Small intestine (tissue), 7 donors: Measurements from ENCODE around the gene FAM3A. TPM values are rescaled to one million over a fixed set of nuclear protein-coding genes. Genes with fewer than 3 reads are reported as not detected.
A peak's percentile ranks its signal among the peaks of the same experiment; 100 is the strongest.
"Not testable (repeated sequence)": the region's sequence is repeated elsewhere in the genome, so short reads cannot be mapped to it uniquely, and the experiment has no call there.

Experiments
- DNase-seq, 2 donors: peaks; one replicate each; pipeline versions ENCODE4 v3.0.0 to v3.0.0-alpha.2; 2013
- FAIRE-seq: peaks from 2 replicates; lab custom pipeline; 2012; peaks lifted over from hg19 to GRCh38; lab: Jason Lieb, UNC
- H3K27ac ChIP-seq, 3 donors: one replicate each; pipeline ENCODE4 v1.5.1; 2013; ENCODE audit warnings: low read length in 2 of 3, mild to moderate bottlenecking in 2 of 3, control low read depth in 1 of 3, inconsistent platforms in 1 of 3, low read depth in 1 of 3, moderate library complexity in 1 of 3
- H3K27me3 ChIP-seq, 3 donors: one replicate each; pipeline ENCODE4 v1.6.1; 2013; ENCODE audit warnings: low read length in 3 of 3, inconsistent platforms in 1 of 3; ENCODE audit not compliant: control insufficient read depth in 3 of 3, insufficient read depth in 3 of 3
- H3K36me3 ChIP-seq, 3 donors: one replicate each; pipeline ENCODE4 v1.6.1; 2013; ENCODE audit warnings: low read length in 3 of 3, inconsistent platforms in 1 of 3, low read depth in 1 of 3, mild to moderate bottlenecking in 1 of 3, moderate library complexity in 1 of 3; ENCODE audit not compliant: control insufficient read depth in 3 of 3, insufficient read depth in 2 of 3
- H3K4me1 ChIP-seq, 3 donors: one replicate each; pipeline ENCODE4 v1.6.1; 2013; ENCODE audit warnings: low read length in 2 of 3, inconsistent platforms in 1 of 3, low read depth in 1 of 3, mild to moderate bottlenecking in 1 of 3, moderate library complexity in 1 of 3; ENCODE audit not compliant: control insufficient read depth in 3 of 3, insufficient read depth in 2 of 3
- H3K4me3 ChIP-seq, 3 donors: one replicate each; pipeline ENCODE4 v1.5.1; 2013; ENCODE audit warnings: low read length in 3 of 3, control low read depth in 1 of 3, inconsistent platforms in 1 of 3, low read depth in 1 of 3, mild to moderate bottlenecking in 1 of 3, moderate library complexity in 1 of 3
- H3K9me3 ChIP-seq, 2 donors: one replicate each; pipeline ENCODE4 v1.6.1; 2013; ENCODE audit warnings: low read depth in 1 of 2, low read length in 1 of 2; ENCODE audit not compliant: control insufficient read depth in 2 of 2, insufficient read depth in 1 of 2
- WGBS, 3 donors: extraction: QIAGEN DNeasy Blood & Tissue Kit; methylation state at CpG; one replicate each; pipeline ENCODE4 v1.1.7; 2013; 5-methylcytosine and 5-hydroxymethylcytosine counted together
- polyA plus RNA-seq, 4 donors: library from polyadenylated mRNA; stranded (reverse) in 3 of 4; unstranded in 1 of 4; fragments of 200-250 nt in 3 of 4; fragments of 120-200 nt in 1 of 4; gene quantifications; one replicate each; pipeline versions ENCODE4 v1.2.1 to v1.2.3, GENCODE V29; 2013
- donor health status: healthy with polysubstance abuse.
- donor health status: control.
- donor health status: control.
- donor health status: Bipolar disorder and iron deficiency.
- donor health status: healthy.

FAM3A gene
- polyA plus RNA-seq, 4 donors, result 45.6 to 123 (median 90.1) TPM

GRCh38 chrX:154502989-154503388, 13.0 kb downstream of the FAM3A start:
- DNase-seq, result no peak
- no peaks in the 10 kb centered on the region for H3K4me1 ChIP-seq
- H3K36me3 ChIP-seq, result peaks cover 0 to 28% (median 2%) of the 10 kb centered on the region in 3 donors
- no peaks in the 10 kb centered on the region for H3K27me3 ChIP-seq
- H3K9me3 ChIP-seq, result no peaks in the 10 kb centered on the region
- no peak overlapping the region for H3K27ac ChIP-seq
- WGBS, 3 donors, result 71 to 83% (median 83%) methylated on average over 3 of the region's 3 CpGs
- no peak overlapping the region for H3K4me3 ChIP-seq
- FAIRE-seq, result no peak

DNA sequence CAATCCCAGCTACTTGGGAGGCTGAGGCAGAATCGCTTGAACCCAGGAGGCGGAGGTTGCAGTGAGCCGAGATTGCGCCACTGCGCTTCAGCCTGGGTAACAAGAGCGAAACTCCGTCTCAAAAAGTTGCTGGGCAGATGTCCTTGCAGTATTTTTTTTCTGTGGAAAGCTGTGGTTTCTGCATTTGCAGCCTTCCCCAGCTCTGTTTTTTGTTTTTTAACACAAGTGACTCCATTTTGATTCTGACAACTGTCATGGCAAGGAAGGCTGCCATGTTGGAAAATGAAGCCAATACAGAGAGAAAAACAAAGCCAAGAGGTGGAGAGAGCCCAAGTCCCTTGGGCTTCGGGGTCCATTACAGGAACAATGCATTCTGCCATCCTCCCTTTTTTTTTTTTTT, 13.9 kb downstream of the FAM3A start:
- FAIRE-seq, result no peak
- H3K27ac ChIP-seq, result no peak overlapping the region
- WGBS, 3 donors, result 81 to 87% (median 83%) methylated on average over 8 of the region's 8 CpGs
- no peaks in the 10 kb centered on the region for H3K27me3 ChIP-seq
- H3K4me3 ChIP-seq, result no peak overlapping the region
- no peak for DNase-seq
- H3K9me3 ChIP-seq, result no peaks in the 10 kb centered on the region
- H3K4me1 ChIP-seq, result no peaks in the 10 kb centered on the region
- H3K36me3 ChIP-seq, result peaks cover 0 to 19% (median 0%) of the 10 kb centered on the region in 3 donors

DNA sequence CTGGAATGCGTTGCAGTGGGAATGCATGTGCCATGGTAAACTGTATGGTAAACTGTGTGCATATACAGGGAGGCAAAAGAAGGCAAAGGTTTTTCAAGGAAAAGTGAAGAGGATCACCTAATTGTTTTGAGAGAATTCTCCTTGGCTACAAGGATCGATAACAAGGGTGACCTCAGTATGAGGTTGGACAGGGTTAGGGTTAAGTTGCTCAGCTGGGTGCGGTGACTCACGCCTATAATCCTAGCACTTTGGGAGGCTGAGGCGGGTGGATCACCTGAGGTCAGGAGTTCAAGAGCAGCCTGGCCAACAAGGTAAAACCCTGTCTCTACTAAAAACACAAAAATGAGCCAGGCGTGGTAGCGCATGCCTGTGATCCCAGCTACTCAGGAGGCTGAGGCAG, 14.6 kb downstream of the FAM3A start:
- H3K9me3 ChIP-seq, H3K27me3 ChIP-seq, H3K4me1 ChIP-seq, DNase-seq, FAIRE-seq, H3K4me3 ChIP-seq, H3K27ac ChIP-seq: not testable (repeated sequence)
- 71 to 91% (median 76%) methylated on average over 7 of the region's 7 CpGs for WGBS, 3 donors
- peaks cover 0 to 13% (median 0%) of the 10 kb centered on the region in 3 donors for H3K36me3 ChIP-seq

DNA sequence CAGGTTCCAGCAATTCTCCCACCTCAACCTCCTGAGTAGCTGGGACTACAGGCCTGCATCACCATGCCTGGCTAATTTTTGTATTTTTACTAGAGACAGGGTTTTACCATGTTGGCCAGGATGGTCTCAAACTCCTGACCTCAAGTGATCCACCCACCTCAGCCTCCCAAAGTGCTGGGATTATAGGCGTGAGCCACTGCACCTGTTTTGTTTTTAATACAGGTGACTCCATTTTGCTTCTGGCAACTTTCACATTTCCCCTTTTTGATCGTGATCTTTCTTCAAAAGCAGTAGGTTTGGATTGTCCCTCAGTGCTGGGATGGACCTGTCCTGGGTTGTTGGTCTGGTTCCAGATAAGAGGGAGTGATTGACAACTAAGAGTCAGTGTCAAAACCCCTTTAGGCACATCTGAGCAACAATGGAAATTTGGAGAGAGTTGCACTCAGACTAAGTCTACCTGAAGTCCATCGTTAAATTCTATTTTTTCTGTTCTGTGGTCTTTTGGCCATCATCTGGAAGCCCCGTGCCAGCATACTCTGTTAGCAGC, 19.4 kb downstream of the FAM3A start:
- not testable (repeated sequence) for H3K27ac ChIP-seq, FAIRE-seq, H3K27me3 ChIP-seq, H3K9me3 ChIP-seq, DNase-seq, H3K4me3 ChIP-seq, H3K36me3 ChIP-seq, H3K4me1 ChIP-seq
- 66 to 91% (median 78%) methylated on average over 4 of the region's 4 CpGs for WGBS, 3 donors

DNA sequence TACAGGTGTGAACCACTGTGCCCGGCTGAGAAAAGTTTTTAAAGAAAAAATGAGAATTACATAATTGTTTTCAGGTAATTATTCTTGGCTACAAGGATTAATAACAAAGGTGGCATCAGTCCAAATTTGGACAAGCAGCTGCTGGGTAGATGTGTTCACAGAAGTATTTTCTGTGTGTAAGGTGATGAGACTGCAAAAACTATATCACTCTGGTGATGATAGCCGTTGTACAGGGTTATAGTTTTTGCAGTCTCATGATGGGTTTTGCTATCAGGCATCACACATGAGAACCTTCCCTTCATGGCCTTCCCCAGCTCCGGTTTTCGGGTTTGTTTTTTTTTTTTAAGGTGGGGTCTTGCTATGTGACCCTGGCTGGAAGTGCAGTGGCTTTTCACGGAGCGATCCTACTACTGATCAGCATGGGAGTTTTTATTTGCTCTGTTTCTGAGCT, 20.5 kb downstream of the FAM3A start:
- DNase-seq, result no peak
- WGBS, 3 donors, result 73 to 83% (median 79%) methylated on average over 6 of the region's 6 CpGs
- no peak for FAIRE-seq
- no peaks in the 10 kb centered on the region for H3K4me1 ChIP-seq
- H3K36me3 ChIP-seq, result no peaks in the 10 kb centered on the region
- H3K9me3 ChIP-seq, result no peaks in the 10 kb centered on the region
- no peak overlapping the region for H3K4me3 ChIP-seq
- no peaks in the 10 kb centered on the region for H3K27me3 ChIP-seq
- no peak overlapping the region for H3K27ac ChIP-seq

- no peak for DNase-seq
- Histone ChIP-seq H3K4me1 (no peaks in the 10 kb centered on the region), H3K4me3 (no peak overlapping the region), H3K36me3 (no peaks in the 10 kb centered on the region), H3K27me3 (no peaks in the 10 kb centered on the region), H3K27ac (no peak overlapping the region), H3K9me3 (no peaks in the 10 kb centered on the region)
- FAIRE-seq, result no peak
- WGBS, 3 donors, result 71 to 92% (median 85%) methylated on average over 3 of the region's 3 CpGs
These were observed 21.3 kb downstream of the FAM3A start for GRCh38 chrX:154494715-154495114.

DNA sequence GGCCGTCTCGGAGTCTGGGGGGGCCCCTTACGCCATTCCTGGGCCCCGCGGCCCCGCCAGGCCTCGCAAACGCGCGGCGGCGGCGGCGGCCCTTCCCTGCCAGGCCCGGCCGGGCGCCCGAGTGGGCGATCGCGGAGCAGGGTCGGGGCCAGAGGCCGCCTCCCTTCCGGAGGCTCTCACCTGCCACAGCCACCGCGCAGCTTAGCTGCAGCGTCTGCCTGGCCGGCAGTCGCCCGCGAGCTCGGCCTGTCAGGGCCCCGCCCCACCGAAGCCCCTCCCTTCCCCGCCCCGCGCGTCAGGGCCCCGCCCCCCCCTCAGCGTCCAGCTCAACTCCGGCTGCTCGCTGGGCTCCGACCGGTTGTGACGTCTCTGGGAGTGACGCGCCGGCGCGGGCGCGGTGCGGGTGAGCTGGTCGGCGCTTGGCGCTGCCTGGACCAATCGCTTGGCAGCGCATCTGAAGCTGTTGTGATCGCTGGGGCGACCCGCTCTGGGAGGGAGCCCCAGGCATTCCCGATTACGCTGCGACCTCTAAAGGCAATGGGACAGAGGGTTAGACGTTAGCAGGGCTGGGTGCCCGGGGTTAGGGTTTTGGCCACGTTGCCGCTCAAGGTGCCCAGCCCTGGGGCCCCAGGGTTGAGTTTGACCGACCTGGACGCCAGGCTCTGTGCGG, 25.5 kb downstream of the FAM3A start, which contains the start of gene SLC10A3:
SLC10A3 (minus strand) TSS at position 216 of the 670 bp plus-strand sequence. CDS start 1,689 bp downstream, outside the sequence.
- peaks cover 0 to 8% (median 0%) of the 10 kb centered on the region in 3 donors for H3K4me1 ChIP-seq
- peaks cover 0 to 17% (median 0%) of the 10 kb centered on the region in 3 donors for H3K36me3 ChIP-seq
- H3K9me3 ChIP-seq, result no peaks in the 10 kb centered on the region
- H3K27ac ChIP-seq, result peak within 1 kb of the TSS; percentile 84 to 99 (median 99)
- WGBS, 3 donors, result 1 to 37% (median 7%) methylated on average over 14 to 71 of the region's 71 CpGs
- H3K4me3 ChIP-seq, result peak within 1 kb of the TSS; percentile 41 to 86 (median 64)
- FAIRE-seq (no peak), DNase-seq (peak; percentile 90 to 94)
- no peaks in the 10 kb centered on the region for H3K27me3 ChIP-seq

DNA sequence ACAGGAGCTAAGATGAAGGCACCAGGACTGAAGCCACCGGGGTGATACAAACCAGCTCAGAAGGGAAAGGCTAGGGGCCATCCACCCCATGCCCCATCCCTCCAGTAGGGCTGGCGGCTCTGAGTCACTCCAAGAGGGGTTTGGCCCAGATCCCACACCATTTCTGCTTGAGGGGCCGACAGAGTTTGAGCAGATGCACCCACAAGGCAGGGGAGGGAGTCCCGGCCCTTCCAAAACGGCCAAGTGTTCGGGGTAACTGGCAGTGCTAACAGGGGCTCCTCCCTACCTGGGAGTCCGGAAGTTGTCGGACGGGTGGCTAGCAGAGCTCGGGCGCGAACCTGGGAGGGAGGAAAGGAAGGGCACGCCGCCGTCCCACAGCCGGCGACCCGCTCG, 26.0 kb downstream of the FAM3A start:
- Histone ChIP-seq H3K27ac (peak overlapping the region; percentile 80 to 92 (median 81)), H3K4me1 (peaks cover 0 to 13% (median 0%) of the 10 kb centered on the region in 3 donors), H3K9me3 (no peaks in the 10 kb centered on the region), H3K4me3 (peak overlapping the region; percentile 41 to 67 (median 64)), H3K27me3 (no peaks in the 10 kb centered on the region), H3K36me3 (peaks cover 0 to 22% (median 0%) of the 10 kb centered on the region in 3 donors)
- 0 to 42% (median 18%) methylated on average over 5 to 19 of the region's 19 CpGs for WGBS, 3 donors
- no peak for FAIRE-seq
- DNase-seq, result peak in 1 of 2 donors; percentile 19
